Cerebellar nuclear complex (tissue), 1 donor: ENCODE measurements around the gene C13orf46.

Source experiments
- DNase-seq, 2 experiments: peaks; one replicate each; lab custom pipeline; 2025; lab: John Stamatoyannopoulos, UW

C13orf46 gene

GRCh38 chr13:114009590-114010400 is 35.9 kb upstream of the C13orf46 start:
- DNase-seq: no peak

- no peak for DNase-seq
These were observed 35.2 kb upstream of the C13orf46 start for GRCh38 chr13:114008964-114009589.

GRCh38 chr13:114007566-114007965 is 33.7 kb upstream of the C13orf46 start:
- DNase-seq: no peak

GRCh38 chr13:114005206-114005724 is 31.4 kb upstream of the C13orf46 start:
- no peak for DNase-seq

GRCh38 chr13:114004420-114005205 is 30.7 kb upstream of the C13orf46 start:
- no peak for DNase-seq

GRCh38 chr13:114002771-114003321 is 29.0 kb upstream of the C13orf46 start:
- DNase-seq: no peak

- DNase-seq: no peak
These were observed 28.2 kb upstream of the C13orf46 start for GRCh38 chr13:114002009-114002544.

GRCh38 chr13:114001331-114002008 is 27.6 kb upstream of the C13orf46 start:
- DNase-seq: no peak

- DNase-seq: no peak
These were observed 26.5 kb upstream of the C13orf46 start for GRCh38 chr13:114000151-114001040.

- no peak for DNase-seq
These were observed 25.7 kb upstream of the C13orf46 start for GRCh38 chr13:113999618-113999910.

- no peak for DNase-seq
These were observed 25.1 kb upstream of the C13orf46 start for GRCh38 chr13:113998781-113999617.

- no peak for DNase-seq
These were observed 24.2 kb upstream of the C13orf46 start for GRCh38 chr13:113997845-113998751.

- no peak for DNase-seq
These were observed 23.3 kb upstream of the C13orf46 start for GRCh38 chr13:113996912-113997745.

GRCh38 chr13:113996081-113996911 is 22.4 kb upstream of the C13orf46 start:
- no peak for DNase-seq

GRCh38 chr13:113995051-113995601 is 21.2 kb upstream of the C13orf46 start:
- DNase-seq: no peak

- DNase-seq: no peak
These were observed 18.6 kb upstream of the C13orf46 start for GRCh38 chr13:113992276-113993005.
